Middle frontal gyrus (tissue), 1 donor: Measurements from ENCODE around the gene RPS21.
"Not testable (repeated sequence)": the region's sequence is repeated elsewhere in the genome, so short reads cannot be mapped to it uniquely, and the experiment has no call there.

ENCODE experiments used
- DNase-seq: peaks from one replicate; pipeline ENCODE4 v3.0.0-alpha.2; 2015; ENCODE audit warnings: low spot score; ENCODE audit errors: extremely low spot score

Gene RPS21

DNA sequence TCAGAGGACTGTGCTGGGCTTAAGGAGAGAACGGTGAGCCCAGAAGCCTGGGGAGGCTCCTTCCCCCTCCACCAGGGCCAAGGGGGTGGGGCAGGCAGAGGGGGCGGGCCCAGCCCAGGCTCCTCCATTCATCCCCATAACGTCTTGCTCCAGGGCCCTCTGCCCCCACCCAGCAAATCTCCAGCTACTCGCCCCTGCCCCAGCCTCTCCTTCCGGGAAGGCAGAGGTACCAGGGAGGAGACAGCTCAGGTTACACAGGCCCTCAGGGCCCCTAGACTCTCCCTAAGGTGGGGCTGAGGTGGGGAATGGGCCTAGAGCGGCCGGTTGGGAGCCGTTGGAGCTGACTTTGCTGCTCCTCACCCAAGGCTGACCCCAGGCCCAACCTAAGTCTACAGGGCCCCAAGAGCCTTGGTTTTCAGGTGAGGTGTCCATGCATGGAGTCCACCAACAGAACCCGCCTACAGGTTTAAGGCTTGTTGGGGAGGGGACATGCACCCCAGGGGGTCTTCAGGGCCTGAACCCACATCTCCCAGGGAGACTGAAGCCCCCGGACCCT lies 21.0 kb upstream of the RPS21 start:
- DNase-seq: no peak

GRCh38 chr20:62366370-62367135 lies 20.4 kb upstream of the RPS21 start:
- DNase-seq: no peak

DNA sequence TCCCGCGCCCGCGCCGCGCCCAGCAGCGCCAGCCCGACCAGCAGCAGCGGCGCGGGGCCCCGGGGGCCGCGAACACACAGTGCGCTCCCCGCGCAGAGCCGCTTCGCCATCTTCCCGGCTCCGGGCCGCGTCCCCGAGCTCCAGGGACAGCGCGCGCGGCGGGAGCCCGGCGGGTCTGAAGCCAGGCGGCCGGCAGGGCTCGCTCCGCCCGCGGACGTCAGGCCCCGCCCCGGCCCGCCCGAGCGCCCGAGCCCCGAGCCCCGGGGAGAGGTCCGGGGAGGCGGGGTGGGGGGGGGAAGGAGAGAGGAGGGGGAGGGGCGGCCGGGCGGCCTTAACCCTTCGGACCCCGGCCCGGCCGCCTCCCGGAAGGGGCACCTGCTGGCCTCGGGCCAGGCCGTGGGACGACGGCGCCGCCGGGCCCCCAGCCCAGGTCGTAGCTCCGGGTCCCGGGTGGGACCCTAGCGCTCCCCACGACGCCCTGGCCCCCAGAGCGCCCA lies 19.7 kb upstream of the RPS21 start, which contains the start of gene LAMA5:
TSS of gene LAMA5 (minus strand) at position 177 of the 497 bp plus-strand sequence. CDS start at position 110, 67 bp downstream.
- DNase-seq: no peak

DNA sequence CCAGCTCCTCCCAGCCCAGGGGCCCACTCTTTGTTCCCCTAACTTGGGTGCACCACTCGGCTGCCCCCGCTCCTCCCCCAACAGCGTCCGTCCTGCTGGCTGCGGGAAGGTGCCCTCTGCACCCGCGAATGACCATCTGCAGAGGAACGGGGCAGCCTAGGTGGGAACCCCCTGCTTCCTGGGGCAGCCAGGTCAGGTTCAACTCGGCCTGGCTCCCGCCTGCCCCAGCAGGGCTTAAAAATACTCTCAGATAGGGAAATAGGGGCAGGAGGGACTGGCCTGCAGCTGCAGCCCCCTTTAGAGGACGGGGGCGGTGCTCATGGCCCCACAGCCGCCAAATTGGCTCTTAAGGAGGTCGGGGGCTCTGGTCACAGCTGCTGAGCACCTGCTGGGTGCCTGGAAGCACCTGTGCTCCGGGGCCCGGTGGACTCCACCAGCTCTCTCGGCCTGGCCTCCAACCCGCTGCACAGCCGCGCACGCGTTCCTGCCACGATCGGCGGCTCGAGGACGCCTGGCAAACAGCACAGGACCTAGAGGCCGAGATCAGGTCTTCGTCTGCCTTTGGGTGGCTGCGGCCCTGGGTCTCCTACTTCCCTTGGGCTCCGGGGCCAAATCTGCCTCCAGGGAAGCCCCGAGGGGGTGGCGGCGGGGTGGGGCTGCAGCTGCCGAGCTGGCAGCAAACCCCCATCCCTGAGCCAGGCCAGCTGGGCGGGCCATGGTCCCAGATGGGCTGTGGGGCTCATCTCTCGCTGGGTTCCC lies 19.1 kb upstream of the RPS21 start:
- DNase-seq: no peak

- no peak for DNase-seq
Measured at GRCh38 chr20:62368392-62368975, 18.4 kb upstream of the RPS21 start.

DNA sequence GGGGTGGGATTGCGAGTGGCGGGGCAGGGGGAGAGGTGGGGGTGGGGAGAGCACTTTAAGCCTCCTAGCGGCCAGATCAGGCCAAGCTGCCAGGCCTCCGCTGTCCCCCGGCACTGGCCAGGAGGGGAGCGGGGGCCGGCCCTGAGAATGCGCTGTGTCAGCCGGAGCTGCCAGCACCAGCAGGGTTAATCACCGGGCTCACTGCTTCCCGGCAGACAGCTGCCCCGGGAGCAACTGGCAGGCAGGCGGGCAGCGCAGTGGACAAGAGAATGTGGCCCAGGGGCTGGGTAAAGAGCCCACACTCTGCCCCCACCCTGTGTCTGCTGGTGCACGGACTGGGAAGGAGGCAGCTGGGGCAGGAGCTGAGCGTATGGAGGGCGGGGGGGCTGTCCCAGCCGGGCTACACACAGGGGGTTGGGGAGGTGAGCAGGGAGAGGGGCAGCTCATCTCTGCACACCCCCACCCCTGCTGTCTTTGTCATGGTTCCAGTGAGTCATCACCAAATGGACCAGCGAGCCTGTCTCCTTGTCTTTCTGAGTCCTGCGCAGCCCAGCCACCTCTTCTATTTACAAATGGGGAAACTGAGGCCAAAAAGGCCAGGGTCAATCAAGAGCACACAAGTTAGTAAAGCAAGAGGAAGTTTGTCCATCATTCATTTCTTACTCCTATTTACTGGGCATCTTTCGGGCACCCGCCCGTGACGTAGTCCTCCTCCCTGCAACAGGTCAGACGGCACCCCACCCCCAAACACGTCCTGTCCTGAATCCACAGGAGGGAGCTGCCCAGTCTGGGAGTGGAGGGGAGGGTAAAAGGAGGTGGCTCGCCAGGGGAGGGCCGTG lies 17.7 kb upstream of the RPS21 start:
- DNase-seq: no peak

DNA sequence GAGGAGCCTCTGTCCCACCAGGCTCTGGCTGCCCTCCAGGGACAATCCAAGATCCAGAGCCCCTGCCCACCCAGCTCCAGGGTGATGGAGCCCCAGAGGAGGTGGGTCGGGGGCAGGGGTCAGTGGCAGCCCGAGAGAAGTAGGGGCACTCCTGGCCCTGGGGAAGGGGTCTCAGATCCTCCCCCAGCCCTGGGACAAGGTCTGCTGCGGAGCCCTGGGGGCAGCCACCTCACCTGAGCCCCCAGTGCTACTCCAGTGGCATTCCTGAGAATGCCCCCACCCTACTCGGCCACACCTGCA lies 17.1 kb upstream of the RPS21 start:
- DNase-seq: no peak

DNA sequence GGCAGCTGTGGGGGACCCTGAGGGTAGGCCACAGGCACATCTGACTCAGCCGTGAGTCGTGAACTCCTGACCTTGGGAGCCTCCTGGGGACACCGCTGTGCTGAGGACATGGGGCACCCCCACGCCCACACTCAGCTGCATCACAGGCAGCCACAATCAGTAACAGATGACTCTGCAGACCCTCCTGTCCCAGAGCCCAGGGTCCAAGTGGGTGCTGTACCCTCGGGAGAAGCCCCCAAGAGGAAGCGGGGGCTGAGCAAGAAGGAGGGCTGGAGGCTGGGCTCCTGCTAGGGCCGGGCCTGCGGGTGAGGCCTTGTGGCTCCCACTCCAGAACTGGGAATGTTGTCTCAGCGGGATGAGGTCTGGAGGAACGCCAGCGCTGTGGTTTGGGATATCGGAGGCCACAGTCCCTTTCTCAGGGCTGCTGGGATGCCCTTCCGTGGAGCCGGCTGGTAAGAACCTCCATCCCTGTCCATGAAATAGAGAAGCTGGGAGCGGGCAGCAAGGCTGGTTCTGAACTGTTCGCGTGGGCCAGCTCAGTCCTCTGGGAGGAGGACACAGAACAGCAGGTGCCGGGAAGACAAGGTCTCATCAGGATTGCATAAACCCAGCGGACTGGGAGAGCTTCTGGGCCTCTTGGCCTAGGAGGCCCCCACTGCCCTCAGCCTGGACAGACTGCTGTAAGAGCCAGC lies 16.6 kb upstream of the RPS21 start:
- DNase-seq: no peak

GRCh38 chr20:62370807-62371587 lies 15.9 kb upstream of the RPS21 start:
- DNase-seq: no peak

GRCh38 chr20:62371588-62372041 lies 15.3 kb upstream of the RPS21 start:
- no peak for DNase-seq

DNA sequence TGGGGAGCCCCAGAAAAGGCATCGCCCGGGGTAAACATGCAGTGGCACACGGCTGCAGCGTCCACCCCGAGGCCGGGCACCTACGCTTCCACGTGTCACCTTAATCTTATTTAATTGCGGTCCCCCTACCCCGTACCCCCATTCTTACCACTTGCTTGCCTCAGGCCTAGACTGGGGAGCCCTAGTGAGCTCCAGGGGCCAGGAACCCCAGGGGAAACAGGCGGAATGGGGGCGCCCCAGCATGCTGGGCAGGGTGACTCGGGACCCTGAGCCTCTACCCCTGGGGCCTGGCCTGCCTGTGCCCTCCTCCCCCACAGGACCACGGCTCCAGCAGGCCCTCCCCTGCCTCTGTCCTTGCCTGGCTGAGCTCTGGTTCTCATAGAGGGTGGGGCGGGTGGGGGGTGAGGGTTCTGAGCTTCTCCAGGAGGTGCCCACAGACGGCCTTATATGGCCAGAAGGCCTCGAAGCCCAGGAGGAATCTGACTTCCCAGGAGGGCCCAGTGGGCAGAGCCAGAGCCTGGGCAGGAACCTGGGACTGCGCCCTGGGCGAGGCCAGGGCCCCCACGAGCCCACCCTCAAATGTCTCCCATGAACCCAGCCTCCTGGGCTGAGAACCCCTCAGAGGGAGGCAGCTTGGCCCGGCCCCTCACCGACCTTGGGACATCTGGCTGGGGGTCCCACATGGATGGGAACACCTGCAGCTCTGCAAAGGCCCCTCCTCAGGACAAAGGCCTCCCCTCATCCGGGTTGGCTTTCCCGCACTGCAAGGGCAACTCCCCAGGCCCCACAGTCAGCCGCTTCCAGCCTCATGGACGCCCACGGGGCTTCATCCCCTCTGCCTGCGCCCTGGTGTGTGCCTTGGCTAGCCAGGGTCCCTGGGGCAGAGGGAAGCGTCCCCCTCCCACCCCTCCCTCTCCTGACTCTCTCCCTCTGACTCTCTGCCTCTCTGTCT lies 14.6 kb upstream of the RPS21 start:
- DNase-seq: no peak

- not testable (repeated sequence) for DNase-seq
Measured at GRCh38 chr20:62373631-62374179, 13.2 kb upstream of the RPS21 start.

DNA sequence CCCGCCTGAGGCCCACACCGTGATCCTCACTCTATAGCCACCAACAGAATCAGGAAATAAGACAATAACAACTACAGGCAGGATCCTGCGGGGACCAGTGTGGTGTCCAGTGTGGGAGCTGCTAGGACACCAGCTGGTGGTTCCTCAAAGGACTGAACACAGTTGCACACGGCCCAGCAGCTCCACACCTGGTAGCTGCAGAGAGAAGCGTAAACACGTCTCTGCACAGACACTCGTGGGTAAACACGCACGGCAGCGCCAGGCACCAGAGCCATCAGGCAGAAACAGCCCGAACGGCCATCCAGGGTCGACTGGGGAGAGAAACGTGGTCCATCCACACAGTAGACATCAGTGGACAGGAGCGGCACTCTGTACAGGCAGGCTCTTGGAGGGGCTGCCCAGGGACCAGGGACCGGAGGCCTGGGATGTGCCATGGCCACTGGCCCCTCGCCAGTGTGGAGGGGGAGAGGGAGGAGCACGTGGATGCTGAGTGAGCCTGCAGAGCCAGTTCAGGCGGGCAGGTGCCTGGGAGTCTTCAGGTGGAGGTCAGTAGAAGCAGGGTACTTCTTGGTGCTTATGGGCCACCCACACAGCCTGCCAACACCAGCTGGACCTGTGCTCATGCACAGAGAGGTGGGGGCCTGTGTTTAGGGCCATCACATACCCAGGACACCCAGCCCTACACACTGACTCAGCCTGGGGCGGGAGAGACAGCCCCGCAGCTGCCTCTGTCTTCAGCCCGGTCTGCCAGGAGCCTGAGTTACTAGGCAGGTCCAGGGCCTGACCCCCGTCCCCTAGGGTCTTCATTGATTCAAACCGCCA lies 12.4 kb upstream of the RPS21 start:
- DNase-seq: no peak

GRCh38 chr20:62376112-62377063 lies 10.5 kb upstream of the RPS21 start:
- no peak for DNase-seq

DNA sequence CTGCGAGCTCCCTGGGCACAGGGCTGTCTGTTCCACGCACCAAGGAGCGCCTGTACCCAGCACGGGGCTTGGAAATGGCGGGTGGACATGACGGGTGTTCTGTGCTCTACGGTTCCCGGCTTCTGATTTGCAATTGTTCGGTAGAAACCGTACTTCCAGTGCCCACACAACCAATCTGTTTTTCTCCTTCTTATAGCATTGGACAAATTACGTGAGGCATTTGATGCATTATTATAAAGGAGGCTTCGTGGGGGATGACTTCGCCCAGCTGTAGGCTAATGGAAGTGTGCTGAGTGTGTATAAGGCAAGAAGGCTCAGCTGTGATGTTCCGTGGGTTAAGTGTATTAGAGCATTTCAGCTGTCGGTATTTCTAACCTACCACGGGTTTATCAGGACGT lies 9.8 kb upstream of the RPS21 start:
- DNase-seq: no peak

DNA sequence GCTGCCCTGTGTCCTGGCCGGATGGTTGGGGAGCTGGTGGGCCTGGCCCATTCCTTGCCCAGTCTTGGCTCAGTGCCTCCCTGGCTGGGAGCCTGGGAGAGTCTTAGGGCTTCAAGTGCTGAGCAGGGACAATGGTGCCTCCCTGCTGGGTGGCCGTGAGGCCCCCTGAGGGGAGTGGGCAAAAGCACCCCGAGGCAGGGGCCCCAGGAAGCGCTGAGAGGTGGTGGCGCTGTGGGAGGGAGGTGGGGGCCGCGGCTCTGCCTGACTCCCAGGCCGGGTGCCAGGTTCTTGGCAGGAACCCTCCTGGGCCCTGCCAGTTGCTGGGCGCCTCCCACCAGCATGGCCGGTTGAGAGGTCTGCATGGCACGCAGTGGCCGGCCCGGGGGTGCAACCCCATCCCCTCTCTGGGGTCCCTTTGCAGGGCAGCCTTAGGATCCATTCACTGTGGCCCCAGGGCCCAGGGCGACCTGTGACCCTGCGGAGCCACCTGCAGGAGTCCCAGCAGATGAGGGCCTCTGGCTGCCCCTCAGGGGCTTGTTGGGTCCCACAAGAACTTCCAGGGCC lies 9.2 kb upstream of the RPS21 start:
- no peak for DNase-seq
